ENCODE measurements around the gene BCKDHA.

- TF ChIP-seq POLR2A (IDR thresholded peaks at IDR 0.05) (no peak), POLR2AphosphoS5 (IDR thresholded peaks at IDR 0.05) (no peak)
Measured at GRCh38 chr19:41367848-41368301, 29.7 kb upstream of the BCKDHA start.

Measured in prostate gland (tissue), 1 donor.